Thoracic aorta (tissue), 2 donors: ENCODE results near the gene SESN2. TPM values are rescaled to one million over a fixed set of nuclear protein-coding genes. Genes with fewer than 3 reads are reported as not detected.
A peak's percentile ranks its signal among the peaks of the same experiment; 100 is the strongest.

ENCODE experiments used
- ATAC-seq: fragments of 150-250 bp; one replicate; pipeline ENCODE4 v1.8.0; 2017; ENCODE audit warnings: low read depth; ENCODE audit not compliant: insufficient number of reproducible peaks, low FRiP score
- DNase-seq: peaks from one replicate; pipeline ENCODE4 v3.0.0-alpha.2; 2020; ENCODE audit warnings: low spot score
- H3K27ac ChIP-seq, 2 donors: fragments of 200-600 bp; sonication (generic); 1 replicate in 1 of 2; 2 replicates in 1 of 2; pipeline ENCODE4 v1.5.1; 2016; ENCODE audit warnings: mild to moderate bottlenecking in 2 of 2, moderate library complexity in 2 of 2
- H3K27me3 ChIP-seq: fragments of 200-600 bp; sonication (generic); replicated peaks from 2 replicates; pipeline ENCODE4 v1.6.0; 2016; ENCODE audit warnings: mild to moderate bottlenecking; ENCODE audit not compliant: insufficient read depth
- H3K36me3 ChIP-seq: fragments of 200-600 bp; sonication (generic); one replicate; pipeline ENCODE4 v1.5.1; 2016
- H3K4me1 ChIP-seq, 2 donors: fragments of 200-600 bp; sonication (generic); 1 replicate in 1 of 2; 2 replicates in 1 of 2; pipeline versions ENCODE4 v1.5.1 to v1.6.0; 2016; ENCODE audit warnings: low read depth in 2 of 2, mild to moderate bottlenecking in 1 of 2; ENCODE audit not compliant: control insufficient read depth in 1 of 2
- H3K4me3 ChIP-seq: fragments of 200-600 bp; sonication (generic); 2 replicates; pipeline ENCODE4 v1.5.1; 2016; ENCODE audit warnings: mild to moderate bottlenecking
- H3K9me3 ChIP-seq: fragments of 200-600 bp; sonication (generic); 2 replicates; pipeline ENCODE4 v1.5.1; 2016
- CTCF ChIP-seq: fragments of 200-600 bp; sonication (generic); IDR thresholded peaks from one replicate; pipeline ENCODE4 v1.5.1; 2019; ENCODE audit warnings: antibody characterized with exemption
- total RNA-seq, 2 donors: library from RNA; depleted of rRNA; stranded (reverse); fragments of >200 nt; gene quantifications; one replicate each; pipeline versions ENCODE4 v1.1.0 to v1.2.3, GENCODE V29; 2016

Gene SESN2
- total RNA-seq, 2 donors from 2014 or later = 10.9 to 12.6 TPM

GRCh38 chr1:28232558-28233263 lies 26.6 kb upstream of the SESN2 start, which contains the start of gene DNAJC8:
TSS of gene DNAJC8 (minus strand) at chr1:28233029. CDS start at chr1:28232998, 31 bp downstream.
- ATAC-seq = peak; percentile 67
- Histone ChIP-seq H3K27ac (peak within 1 kb of the TSS; percentile 59 to 73), H3K4me3 (peak within 1 kb of the TSS; percentile 98), H3K36me3 (peaks cover 9% of the 10 kb centered on the region), H3K27me3 (no peaks in the 10 kb centered on the region), H3K4me1 (peaks cover 29 to 46% of the 10 kb centered on the region in 2 donors), H3K9me3 (no peaks in the 10 kb centered on the region)
- peak; percentile 98 for DNase-seq
- TF ChIP-seq CTCF = no peak

GRCh38 chr1:28233264-28233606 lies 26.1 kb upstream of the SESN2 start:
- peaks cover 29 to 47% of the 10 kb centered on the region in 2 donors for H3K4me1 ChIP-seq
- peaks cover 8% of the 10 kb centered on the region for H3K36me3 ChIP-seq
- peak overlapping the region in 1 of 2 donors; percentile 73 for H3K27ac ChIP-seq
- peak overlapping the region; percentile 98 for H3K4me3 ChIP-seq
- TF ChIP-seq CTCF = no peak
- DNase-seq (no peak), ATAC-seq (no peak)
- H3K9me3 ChIP-seq = no peaks in the 10 kb centered on the region
- H3K27me3 ChIP-seq = no peaks in the 10 kb centered on the region

- H3K9me3 ChIP-seq = no peaks in the 10 kb centered on the region
- H3K4me1 ChIP-seq = peaks cover 27 to 40% of the 10 kb centered on the region in 2 donors
Observed at GRCh38 chr1:28235755-28236655, 23.3 kb upstream of the SESN2 start, which contains the start of gene ATP5IF1. TSS of gene ATP5IF1 (plus strand) at chr1:28236124. CDS start at chr1:28236184, 60 bp downstream.

GRCh38 chr1:28236656-28237322 lies 22.5 kb upstream of the SESN2 start:
- DNase-seq (no peak), ATAC-seq (no peak)
- TF ChIP-seq CTCF = no peak
- Histone ChIP-seq H3K36me3 (no peaks in the 10 kb centered on the region), H3K27ac (peak overlapping the region; percentile 75 to 90), H3K9me3 (no peaks in the 10 kb centered on the region), H3K27me3 (no peaks in the 10 kb centered on the region), H3K4me3 (peak overlapping the region; percentile 73), H3K4me1 (peaks cover 20 to 33% of the 10 kb centered on the region in 2 donors)

More at GRCh38 chr1:28235755-28236655, 23.3 kb upstream of the SESN2 start, which contains the start of gene ATP5IF1:
- TF ChIP-seq CTCF = no peak
- ATAC-seq = peak; percentile 97
- peak within 1 kb of the TSS; percentile 75 to 90 for H3K27ac ChIP-seq
- H3K4me3 ChIP-seq = peak within 1 kb of the TSS; percentile 73
- H3K27me3 ChIP-seq = no peaks in the 10 kb centered on the region
- DNase-seq = peak; percentile 95
- H3K36me3 ChIP-seq = no peaks in the 10 kb centered on the region
